CD4-positive, alpha-beta T cell treated with Interleukin-17A for 4 hours (primary cell): ENCODE data around the gene FGF3.

Experiments used
- DNase-seq: peaks from one replicate; pipeline ENCODE4 v3.0.0-alpha.2; 2020; ENCODE audit warnings: mixed read lengths

Gene FGF3

DNA sequence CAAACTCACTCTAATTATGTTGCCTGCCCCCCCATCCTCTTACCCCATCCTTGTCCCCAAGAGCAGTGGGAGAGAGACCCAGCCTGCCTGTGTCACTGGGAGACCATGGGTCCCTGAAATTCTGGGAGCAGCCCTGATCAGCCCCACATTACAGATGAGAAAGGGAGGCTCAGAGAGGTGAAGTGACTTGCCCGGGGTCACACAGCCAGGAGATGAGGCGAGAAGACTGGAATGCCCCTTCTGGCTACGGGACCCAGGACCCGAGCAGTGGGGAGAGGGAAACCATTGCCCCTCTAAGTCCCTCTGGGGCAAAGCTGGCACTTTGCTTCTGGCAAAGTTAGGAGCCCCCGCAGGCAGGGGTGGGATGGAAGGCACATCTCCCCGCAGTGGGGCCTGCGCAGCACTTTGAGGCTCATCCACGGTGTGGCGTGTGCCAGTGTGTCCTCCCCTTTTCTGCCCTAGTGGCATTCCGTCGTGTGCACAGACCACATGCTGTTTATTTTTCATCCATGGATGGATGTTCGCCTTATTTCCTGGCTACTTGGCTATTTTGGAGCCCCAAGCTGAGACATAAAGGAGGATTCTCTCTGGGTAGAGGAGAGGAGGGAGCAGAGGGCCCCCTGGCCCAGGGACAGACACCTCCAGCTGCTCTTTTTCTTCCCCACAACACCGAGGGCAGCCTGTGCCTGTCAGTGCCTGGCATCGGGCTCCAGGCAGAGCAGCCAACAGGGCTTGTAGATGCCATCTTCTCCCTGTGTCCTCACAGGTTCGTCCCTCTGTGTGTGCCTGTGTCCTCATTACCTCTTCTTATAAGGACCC, 3.7 kb upstream of the FGF3 start:
- DNase-seq: no peak

GRCh38 chr11:69821511-69822040, 2.4 kb upstream of the FGF3 start:
- no peak for DNase-seq

GRCh38 chr11:69820441-69820840, 1.2 kb upstream of the FGF3 start:
- no peak for DNase-seq

DNA sequence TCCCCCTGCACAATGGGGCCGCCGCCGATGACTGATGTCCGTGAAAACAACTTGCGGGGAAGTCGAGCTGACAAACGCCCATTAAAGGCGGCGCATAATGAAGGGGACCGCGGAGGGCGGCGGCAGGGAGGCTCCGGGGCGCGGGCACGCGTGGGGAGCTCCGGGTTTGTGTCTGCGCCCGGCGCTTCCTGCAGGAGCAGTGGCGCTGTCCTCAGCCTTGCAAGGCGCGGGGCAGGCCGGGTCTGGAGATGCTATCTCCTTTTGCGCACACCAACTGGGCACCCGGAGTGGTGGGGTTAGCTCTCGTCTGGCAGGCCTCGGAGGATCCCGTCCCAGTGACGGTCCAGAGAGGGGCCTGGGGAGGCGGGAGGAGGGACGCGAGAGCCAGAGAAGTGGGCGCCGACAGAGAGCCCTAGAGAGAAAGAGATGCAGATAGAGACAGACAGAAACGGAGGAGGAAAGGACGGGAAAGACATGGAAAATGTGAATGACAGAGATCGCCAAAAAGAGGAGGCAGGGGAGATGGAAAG, 390 bp upstream of the FGF3 start:
- DNase-seq: no peak

GRCh38 chr11:69818231-69818602, 999 bp downstream of the FGF3 start:
- DNase-seq: no peak

- DNase-seq: no peak
Observed at GRCh38 chr11:69817265-69818230, 1.7 kb downstream of the FGF3 start.

- DNase-seq: no peak
Observed at GRCh38 chr11:69816671-69817070, 2.5 kb downstream of the FGF3 start.

- DNase-seq: no peak
Observed at GRCh38 chr11:69815973-69816372, 3.2 kb downstream of the FGF3 start.

- DNase-seq: no peak
Observed at GRCh38 chr11:69814902-69815301, 4.3 kb downstream of the FGF3 start.

- DNase-seq: no peak
Observed at GRCh38 chr11:69814411-69814810, 4.8 kb downstream of the FGF3 start.

- no peak for DNase-seq
Observed at GRCh38 chr11:69813839-69814238, 5.4 kb downstream of the FGF3 start.

GRCh38 chr11:69812946-69813345, 6.3 kb downstream of the FGF3 start:
- no peak for DNase-seq

GRCh38 chr11:69812256-69812655, 7.0 kb downstream of the FGF3 start:
- DNase-seq: no peak

- no peak for DNase-seq
Observed at GRCh38 chr11:69811431-69811830, 7.8 kb downstream of the FGF3 start.

DNA sequence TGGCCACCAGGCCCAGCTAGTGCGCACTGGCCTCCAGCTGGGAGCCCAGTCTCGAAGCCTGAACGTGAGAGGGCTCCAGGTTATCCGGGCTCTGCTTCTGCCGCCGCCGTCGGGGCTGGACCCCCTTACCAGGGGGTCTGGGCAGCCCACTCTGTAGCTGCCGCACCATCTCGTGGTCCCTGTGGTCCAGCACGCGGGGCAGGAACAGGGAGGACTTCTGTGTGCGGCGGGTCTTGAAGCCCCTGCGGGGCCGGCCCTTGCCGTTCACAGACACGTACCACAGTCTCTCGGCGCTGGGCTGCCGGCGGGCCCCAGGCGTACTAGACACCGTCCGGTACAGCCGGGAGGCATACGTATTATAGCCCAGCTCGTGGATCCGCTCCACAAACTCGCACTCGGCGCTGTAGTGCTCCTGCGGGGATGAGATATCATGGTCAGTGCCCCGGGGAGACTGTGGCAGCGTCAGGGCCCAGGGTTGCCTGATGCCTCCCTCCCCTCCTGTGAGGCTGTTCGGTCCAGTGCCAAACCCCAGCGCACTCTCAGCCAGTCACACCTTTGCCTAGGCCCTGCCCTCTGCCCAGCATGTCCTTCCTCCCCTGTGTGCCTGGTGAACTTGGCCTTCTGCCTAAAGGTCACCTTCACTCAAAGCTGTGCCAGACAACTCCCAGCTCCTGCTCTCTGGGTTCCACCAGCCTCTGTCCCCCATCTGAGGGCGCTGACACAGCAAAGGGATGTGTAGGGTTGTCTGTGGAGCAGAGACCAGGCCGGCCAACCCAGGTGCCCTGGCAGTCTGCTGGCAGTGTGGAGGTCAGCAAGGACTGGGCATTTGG, 8.7 kb downstream of the FGF3 start:
- no peak for DNase-seq

DNA sequence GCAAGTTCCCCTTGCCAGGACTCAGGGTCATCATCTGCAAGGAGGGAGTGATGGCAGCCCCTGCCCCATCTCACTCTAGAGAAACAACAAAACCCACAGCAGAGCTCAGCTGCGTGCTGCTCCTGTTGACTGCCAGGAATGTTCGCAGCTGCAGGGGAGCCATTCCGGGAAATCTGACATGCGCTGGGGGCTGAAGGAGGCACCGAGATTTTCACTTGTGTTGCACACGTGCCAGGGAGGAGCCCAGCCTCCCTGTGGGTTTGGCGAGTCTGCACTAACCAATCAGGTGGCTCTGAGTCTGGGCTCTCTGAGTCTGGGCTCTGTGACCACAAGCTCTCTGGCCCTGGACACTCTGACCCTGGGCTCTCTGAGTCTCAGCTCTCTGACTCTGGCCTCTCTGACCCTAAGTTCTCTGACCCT, 10.5 kb downstream of the FGF3 start:
- no peak for DNase-seq

- DNase-seq: no peak
Observed at GRCh38 chr11:69807106-69807815, 12.0 kb downstream of the FGF3 start.

DNA sequence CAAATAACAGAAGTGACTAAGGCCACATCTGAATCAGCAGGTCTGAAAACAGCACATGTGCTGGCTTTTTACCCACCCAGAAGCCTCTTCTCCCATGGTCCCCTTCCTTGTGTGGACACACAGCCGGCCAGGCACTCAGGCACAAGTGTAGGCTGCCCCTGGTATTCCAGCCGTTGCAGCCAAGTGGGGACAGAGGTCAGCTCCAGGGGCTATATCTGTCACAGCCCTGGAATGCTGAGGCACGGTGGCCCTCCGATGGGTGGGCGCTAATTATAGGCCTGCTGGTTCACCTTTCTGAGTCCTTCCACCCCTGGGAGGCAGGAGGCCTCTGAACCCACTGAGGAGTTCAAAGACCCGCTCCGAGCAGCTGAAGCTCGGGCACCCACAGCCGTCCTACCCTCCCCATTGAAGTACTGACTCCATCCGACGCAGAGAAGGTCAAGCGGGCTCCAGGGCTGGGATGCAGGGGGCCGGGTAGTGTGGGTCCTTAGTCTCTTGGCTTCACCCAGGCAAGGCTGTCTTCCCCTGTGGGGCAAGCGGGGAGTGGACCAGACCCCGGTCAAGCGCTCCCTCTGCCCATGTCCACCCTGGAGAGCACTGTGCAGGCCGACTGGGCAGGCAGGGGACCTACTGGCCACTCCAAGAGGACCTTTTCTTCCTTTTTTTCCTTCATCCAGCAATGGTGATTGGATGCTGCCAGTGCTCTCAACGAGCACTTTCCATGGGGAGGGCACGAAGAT, 14.3 kb downstream of the FGF3 start:
- DNase-seq: no peak

DNA sequence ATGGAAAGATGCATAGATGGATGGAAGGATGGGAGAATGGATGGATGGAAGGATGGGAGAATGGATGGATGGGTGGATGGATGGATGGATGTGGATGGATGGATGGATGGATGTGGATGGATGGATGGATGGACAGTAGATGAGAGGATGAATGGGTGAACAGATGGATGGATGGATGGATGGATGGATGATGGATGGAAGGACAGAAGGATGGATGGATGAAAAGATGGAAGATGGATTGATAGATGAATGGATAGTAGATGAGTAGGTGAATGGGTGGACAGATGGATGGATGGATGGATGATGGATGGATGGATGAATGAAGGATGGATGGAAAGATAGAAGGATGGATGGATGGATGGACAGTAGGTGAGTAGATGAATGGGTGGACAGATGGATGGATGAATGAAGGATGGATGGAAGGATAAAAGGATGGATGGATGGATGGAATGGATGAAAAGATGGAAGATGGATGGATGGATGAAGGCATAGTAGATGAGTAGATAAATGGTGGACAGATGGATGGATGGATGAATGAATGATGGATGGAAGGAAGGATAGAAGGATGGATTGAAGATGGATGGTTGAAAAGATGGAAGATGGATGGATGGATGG, 15.5 kb downstream of the FGF3 start:
- DNase-seq: no peak

GRCh38 chr11:69803022-69803421, 16.2 kb downstream of the FGF3 start:
- no peak for DNase-seq

- no peak for DNase-seq
Observed at GRCh38 chr11:69802590-69802989, 16.6 kb downstream of the FGF3 start.
